Glomerular visceral epithelial cell (primary cell): ENCODE results near the gene SLC41A2.
A peak's percentile ranks its signal among the peaks of the same experiment; 100 is the strongest.
"Not testable (repeated sequence)": the region's sequence is repeated elsewhere in the genome, so short reads cannot be mapped to it uniquely, and the experiment has no call there.

Experiments
- DNase-seq: peaks from one replicate; pipeline ENCODE4 v3.0.0-alpha.2; 2016; ENCODE audit errors: extremely low spot score

The SLC41A2 gene, protein sequence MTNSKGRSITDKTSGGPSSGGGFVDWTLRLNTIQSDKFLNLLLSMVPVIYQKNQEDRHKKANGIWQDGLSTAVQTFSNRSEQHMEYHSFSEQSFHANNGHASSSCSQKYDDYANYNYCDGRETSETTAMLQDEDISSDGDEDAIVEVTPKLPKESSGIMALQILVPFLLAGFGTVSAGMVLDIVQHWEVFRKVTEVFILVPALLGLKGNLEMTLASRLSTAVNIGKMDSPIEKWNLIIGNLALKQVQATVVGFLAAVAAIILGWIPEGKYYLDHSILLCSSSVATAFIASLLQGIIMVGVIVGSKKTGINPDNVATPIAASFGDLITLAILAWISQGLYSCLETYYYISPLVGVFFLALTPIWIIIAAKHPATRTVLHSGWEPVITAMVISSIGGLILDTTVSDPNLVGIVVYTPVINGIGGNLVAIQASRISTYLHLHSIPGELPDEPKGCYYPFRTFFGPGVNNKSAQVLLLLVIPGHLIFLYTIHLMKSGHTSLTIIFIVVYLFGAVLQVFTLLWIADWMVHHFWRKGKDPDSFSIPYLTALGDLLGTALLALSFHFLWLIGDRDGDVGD

GRCh38 chr12:104958001-104958804 lies at the start of gene SLC41A2:
TSS of gene SLC41A2 (minus strand) at chr12:104958290. CDS start at chr12:104928527, 29,763 bp downstream.
- peak; percentile 96 for DNase-seq

GRCh38 chr12:105001476-105001875 lies 43.4 kb upstream of the SLC41A2 start:
- DNase-seq: no peak

- DNase-seq: no peak
Observed at GRCh38 chr12:104999347-104999685, 41.2 kb upstream of the SLC41A2 start.

DNA sequence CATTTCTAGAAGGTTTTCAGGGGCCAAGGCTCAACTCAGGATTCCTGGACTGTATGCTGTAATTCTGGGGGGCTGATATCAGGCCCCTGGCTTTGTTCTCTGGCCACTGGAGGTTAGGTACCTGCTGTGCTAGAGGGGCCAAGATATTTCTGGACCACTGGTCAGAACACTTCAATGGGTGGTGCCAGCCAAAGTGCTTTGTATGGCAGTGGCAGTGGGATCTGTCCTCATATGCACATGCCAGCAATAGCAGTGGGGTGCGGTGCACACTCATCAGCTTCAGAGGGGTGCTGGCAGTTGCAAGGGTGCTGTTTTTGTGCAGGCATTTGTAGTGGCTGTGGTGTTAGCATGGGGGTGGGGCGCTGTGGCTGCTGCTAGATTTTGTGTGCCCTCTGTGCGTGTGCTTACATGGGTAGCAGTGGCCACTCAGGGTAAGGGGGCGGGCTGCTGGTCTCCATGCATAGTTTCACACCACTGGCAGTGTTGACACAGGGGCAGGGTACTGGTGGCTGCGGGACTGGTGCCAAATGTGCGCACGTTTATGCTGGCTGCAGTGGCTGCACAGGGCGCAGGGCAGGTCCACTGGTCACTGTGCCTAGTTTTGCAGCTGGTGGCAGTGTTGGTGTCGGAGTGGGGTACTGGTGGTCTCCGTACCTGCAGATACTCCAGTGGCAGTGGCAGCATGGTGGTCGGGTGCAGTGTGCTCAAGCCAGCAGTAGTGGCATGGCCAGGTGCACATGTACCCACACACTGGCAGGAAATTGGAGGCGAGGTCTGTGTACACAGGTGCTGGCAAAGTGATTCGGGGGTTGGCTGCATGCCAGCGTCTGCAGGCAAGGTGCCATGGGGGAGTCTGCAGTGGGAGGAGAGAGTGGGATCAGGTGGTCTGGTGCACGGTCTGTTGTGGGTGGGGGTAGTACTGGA lies 40.6 kb upstream of the SLC41A2 start:
- DNase-seq: no peak

DNA sequence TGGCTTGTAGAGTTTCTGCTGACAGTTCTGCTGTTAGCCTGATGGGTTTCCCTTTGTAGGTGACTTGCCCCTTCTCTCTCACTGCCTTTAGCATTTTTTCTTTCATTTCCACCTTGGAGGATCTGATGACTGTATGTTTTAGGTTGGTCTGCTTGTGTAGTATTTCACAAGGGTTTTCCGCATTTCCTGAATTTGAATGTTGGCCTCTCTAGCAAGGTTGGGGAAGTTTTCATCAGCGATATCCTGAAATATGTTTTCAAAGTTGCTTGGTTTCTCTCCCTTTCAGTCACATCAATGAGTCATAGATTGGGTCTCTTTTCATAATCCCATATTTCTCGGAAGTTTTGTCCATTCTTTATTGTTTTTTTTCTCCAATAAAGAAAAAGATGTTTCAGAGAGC lies 39.5 kb upstream of the SLC41A2 start:
- no peak for DNase-seq

- DNase-seq: no peak
Observed at GRCh38 chr12:104994336-104994735, 36.2 kb upstream of the SLC41A2 start.

DNA sequence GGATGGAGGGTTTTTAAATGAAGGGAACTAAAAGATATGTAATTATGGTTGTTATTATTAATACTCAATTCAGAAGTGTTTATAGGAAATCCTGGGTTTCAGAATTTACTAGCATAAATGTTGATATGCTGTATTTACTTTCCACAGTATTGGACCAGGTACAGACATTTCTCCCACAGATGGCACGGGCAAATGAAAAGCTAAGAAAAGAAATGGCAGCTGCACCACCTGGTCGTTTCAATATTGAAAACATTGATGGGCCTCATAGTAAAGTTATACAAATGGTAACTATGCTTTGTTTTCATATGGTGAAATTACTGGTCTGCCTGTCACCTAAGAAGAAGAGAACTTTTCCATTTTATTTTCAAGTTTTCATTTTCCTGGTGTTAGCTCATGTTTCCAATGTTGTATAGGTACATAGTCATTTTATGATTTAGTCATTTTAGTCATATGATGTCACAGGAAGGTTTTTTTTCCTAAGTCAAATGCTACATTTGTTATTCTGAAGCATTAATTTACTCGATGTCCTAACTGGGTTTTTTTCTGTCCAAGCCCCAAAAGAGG lies 33.6 kb upstream of the SLC41A2 start:
- no peak for DNase-seq

DNA sequence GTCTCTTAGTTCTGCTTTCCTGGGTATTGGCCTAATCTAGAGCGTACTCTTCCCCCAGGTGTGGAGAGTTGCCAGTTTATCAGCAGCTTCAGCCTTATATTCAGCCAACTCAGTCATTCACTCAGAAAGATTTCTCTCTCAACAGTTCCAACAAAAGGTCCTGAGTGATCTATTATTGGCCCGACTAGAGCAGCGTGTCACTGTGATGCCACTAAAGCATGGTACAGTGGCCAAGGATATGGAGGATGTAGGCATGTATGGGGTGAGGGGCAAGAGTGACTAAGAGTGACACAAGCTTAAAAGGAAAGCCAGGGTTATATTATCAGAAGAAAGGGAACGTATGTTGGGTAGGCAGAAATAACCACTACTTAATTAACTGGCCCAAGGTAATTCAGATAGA lies 32.9 kb upstream of the SLC41A2 start:
- DNase-seq: no peak

DNA sequence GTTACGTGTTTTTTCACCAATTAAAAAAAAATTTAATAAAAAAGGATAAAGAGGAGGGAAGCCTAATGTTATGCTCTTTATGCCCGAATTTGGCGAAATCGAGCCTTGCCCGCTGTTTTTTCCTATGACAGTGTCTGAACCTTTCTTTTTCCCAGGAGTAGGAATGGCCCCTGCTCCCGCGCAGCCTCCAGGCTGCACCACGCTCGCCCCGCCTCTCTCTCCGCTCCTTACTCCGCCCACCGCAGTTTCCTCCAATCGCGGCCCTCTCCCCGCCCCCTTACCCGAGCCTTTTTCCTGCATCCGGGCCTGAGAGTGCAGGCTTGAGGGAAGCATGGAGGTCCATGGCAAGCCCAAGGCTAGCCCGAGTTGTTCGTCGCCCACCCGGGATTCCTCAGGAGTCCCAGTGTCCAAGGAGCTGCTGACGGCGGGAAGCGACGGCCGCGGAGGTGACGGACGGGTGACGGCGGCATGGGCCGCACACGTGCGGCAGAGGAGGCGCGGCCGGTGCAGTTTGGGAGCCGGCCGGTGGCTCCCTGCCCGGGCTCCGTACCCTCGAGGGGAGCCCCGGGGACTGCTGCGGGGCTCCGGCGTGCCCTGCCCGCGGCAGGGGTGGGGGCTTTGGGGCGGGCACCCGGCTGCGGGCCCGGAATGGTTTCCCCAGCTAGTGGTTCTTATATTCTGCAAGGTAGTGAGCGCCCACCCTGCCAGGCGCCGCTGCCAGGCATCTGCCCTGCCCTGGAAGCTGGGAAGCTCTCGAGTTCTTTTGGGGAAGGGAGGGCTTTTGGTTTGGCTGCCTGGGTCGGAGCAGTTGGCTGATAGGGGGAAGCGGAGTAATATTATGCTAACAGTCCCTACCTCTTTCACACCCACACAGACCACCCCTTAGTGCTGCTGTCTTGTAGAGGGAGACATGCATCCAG lies 28.2 kb upstream of the SLC41A2 start, which contains the start of gene NOPCHAP1:
Gene NOPCHAP1, plus strand, starts transcription at position 295 of the 920 bp plus-strand sequence. Its CDS starts 37 bp downstream, at position 332.
- peak; percentile 86 for DNase-seq

GRCh38 chr12:104985206-104985605 lies 27.1 kb upstream of the SLC41A2 start:
- DNase-seq: no peak

GRCh38 chr12:104977688-104978087 lies 19.6 kb upstream of the SLC41A2 start:
- not testable (repeated sequence) for DNase-seq

DNA sequence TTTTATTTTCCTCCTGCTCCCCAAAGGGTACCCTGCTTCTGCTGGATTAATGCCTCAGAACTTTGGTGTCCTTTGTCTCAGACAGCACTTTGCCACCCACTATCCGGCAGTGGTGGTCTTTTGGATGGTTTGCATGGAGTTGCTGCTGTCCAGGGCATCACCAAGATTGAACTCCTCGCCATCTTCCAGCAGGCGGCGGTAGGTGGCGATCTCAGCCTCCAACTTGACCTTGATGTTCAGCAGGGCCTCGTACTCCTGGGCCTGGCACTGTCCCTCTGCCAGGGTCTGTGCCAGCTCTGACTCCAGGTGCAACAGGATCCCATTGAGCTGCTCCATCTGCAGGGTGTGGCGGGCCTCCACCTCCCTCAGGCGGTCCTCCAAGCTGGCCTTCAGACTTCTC lies 18.6 kb upstream of the SLC41A2 start:
- DNase-seq: no peak

- peak; percentile 37 for DNase-seq
Observed at GRCh38 chr12:104975587-104976343, 17.7 kb upstream of the SLC41A2 start.

DNA sequence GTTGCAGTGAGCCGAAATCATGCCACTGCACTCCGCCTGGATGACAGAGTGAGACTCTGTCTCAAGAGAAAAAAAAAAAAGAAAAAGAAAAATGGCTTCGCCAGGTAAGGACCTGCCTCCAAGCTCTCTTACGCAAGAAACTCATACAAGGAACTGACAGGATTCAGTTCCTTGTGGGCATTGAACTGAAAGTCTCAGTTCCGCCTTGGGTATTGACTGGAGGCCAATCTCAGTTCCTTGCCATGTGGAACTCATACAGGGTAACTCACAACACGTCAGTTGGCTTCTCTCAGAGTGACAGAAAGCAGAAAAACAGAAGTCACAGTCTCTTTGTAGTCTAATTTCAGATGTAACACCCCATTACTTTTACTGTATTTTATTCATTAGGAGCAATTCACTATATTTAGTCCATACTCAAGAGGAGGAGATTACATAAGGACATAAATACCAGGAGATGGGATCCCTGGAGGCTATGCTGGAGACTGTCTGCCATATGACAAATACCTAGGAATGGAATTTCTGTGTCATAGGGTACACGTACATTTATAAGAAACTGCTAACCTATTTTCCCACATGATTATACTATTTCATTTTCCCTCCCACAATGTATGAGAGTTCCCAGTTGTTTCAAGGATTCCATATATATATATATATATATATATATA lies 16.7 kb upstream of the SLC41A2 start:
- no peak for DNase-seq

DNA sequence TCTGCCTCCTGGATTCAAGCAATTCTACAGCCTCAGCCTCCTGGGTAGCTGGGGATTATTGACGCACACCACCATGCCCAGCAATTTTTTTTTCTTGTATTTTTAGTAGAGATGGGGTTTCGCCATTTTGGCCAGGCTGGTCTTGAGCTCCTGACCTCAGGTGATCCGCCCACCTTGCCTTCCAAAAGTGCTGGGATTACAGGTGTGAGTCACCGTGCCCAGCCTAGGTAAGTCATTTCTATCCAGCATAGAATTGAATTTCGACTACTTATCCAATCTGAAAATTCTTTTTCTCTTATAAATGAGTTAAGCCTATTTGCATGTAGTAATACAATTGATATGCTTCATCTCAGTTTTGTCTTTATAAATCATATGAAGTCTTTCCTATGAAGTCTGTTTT lies 15.2 kb upstream of the SLC41A2 start:
- DNase-seq: no peak

- no peak for DNase-seq
Observed at GRCh38 chr12:104971306-104971705, 13.2 kb upstream of the SLC41A2 start.

- DNase-seq: no peak
Observed at GRCh38 chr12:104969343-104969742, 11.3 kb upstream of the SLC41A2 start.

GRCh38 chr12:104966677-104967076 lies 8.6 kb upstream of the SLC41A2 start:
- DNase-seq: no peak

DNA sequence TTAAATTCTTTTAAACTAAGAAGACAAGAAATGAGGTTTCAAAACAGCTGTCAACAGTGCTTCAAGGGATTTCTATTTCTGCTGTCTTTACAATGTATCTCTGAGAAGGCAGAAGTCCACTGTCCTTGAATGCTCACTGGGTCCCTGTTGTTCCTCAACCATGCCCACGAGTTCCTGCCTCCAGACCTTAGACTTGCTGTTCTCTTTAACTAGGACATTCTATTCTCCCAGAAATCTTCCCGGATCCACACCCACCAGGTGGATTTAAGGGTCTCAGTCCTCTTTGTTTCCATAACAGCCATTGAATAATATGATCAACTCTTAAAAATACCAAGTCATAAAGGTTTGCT lies 6.7 kb upstream of the SLC41A2 start:
- DNase-seq: no peak
